Activated CD8-positive, alpha-beta memory T cell treated with anti-CD3 and anti-CD28 coated beads for 48 hours (primary cell): Measurements from ENCODE around the gene KRTAP5-2.
"Not testable (repeated sequence)": the region's sequence is repeated elsewhere in the genome, so short reads cannot be mapped to it uniquely, and the experiment has no call there.

ENCODE experiments used
- DNase-seq, 3 experiments: peaks; one replicate each; pipeline ENCODE4 v3.0.0-alpha.2; 2020; ENCODE audit warnings: low read depth in 2 of 3, low spot score in 2 of 3

Gene KRTAP5-2

DNA sequence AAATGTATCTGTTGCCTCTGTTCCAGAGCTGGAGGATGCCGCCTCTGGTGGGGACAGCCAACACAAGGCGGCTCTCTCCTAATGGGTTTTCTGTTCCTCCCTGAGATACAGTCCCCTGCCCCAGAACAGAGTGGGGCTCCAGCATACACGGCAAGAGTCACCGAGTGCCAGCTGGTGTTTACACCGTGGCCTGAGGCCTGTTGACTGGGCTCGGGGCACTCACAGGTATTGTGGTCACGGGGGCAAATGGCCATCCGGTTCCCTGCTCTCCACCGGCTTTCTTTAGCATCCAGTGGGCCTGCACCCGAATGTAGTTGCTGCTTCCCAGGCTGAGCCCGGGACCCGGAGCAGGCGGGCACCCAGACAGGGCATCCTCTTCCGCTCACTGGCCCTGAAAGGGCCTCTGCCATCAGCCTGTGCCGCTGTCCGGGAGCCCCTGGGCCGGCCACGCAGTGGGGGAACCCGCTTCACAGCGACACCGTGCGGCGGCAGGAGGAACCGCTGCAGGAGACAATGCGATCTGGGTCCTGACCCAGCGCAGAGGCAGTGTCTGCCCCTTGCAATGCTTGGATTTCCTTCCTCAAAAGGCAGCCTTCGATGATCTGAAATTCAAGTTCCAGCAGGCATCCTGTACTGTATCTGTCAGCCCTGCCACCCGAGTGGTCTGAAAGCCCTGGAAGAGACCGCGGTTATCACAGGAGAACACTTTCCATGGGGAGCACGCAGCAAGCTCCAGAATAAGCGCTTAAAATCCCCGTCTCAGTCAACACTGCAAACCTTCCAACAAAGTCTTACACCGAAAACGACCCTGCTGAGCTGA, 30.6 kb upstream of the KRTAP5-2 start:
- DNase-seq: peak; percentile 13 to 45 (median 42)

DNA sequence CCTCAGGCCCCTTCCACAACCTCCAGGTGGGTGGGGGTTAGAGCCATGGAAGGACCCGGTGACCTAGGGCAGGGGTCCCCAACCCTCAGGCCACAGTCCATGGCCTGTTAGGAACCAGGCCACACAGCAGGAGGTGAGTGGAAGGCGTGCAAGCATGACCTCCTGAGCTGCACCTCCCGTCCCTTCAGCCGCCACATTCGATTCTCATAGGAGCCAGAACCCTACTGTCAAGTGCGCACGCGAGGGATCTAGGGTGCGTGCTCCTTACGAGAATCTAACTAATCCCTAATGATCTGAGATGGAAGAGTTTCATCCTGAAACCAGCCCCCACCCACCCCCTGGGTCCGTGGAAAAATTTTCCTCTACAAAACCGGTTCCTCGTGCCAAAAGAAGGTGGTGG, 27.4 kb upstream of the KRTAP5-2 start:
- DNase-seq: no peak

DNA sequence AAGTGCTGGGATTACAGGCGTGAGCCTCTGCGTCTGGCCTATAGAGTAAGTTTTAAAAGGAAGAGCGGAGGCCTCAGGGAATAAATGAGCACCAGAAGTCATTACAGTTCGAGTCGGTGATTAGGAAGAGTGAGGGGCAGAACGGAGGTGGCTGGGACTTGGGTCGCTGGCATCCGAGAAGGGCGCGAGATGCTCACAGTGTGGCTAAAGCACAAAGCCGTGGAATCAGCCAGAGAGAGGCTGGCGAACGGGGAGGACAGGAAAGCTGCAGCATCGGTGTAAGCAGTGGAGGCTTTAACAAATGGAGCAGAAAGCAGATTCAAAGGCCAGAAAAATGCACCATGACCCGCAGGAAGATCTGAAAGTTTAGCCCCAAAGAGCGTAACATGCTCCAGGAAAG, 26.5 kb upstream of the KRTAP5-2 start:
- DNase-seq: no peak

DNA sequence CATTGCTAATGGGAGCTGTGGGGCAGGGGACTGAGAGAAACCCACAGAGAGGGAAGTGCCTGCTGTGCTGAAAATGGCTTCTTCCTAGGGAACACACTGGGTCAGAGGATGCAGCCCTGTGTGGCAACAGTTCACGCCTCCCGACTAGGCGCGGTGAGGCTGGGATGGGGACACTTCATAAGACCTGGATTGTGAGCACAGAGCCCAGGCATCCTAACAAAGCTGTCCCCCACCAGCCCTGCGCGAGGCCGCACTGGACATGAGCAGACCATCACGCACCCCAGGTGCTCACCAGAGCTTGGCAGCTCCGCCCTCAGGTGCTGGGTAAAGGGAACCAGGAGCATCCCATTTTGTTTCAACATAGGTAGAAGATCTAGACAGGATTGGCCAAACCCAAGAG, 25.6 kb upstream of the KRTAP5-2 start:
- DNase-seq: no peak

DNA sequence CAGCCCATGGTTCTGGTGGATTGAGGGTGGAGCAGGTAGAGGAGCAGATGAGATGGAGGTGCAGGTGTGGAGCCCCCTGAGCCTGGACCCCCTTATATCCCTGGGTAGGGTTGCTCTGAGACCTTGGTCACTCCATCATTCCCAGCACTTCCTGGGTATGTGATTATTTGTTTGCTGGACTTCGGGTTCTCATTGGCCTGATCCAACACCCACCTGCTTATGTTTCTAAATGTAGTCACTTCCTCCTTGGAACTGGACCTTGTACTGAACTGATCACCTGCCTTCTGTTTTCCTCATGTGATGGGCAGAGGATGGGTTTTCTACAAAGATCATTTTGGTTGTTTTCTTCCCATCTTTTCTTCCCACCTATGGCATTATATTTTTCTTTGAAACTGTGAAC, 24.0 kb upstream of the KRTAP5-2 start, which contains the start of gene KRTAP5-4:
TSS of gene KRTAP5-4 (minus strand) at position 53 of the 400 bp plus-strand sequence. CDS start at position 8, 45 bp downstream.
- DNase-seq: no peak

DNA sequence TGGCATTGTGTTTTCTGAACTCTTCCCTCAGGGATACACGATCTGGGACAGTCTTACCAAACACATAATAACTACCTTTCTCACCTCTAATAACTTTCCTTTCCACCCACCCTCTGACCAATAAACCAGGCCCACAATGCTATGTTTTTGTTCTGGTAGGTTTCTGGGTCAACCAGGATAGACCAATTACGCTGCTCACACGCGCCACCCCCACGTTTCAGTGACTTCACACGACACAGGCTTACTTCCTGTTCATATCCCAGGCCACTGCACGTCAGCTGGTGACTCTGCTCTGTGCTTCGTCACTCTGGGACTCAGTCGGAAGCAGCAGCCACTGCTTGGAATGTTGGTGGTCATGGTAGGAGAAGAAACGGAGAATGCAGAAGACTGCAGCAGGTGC, 21.4 kb upstream of the KRTAP5-2 start:
- DNase-seq: no peak

DNA sequence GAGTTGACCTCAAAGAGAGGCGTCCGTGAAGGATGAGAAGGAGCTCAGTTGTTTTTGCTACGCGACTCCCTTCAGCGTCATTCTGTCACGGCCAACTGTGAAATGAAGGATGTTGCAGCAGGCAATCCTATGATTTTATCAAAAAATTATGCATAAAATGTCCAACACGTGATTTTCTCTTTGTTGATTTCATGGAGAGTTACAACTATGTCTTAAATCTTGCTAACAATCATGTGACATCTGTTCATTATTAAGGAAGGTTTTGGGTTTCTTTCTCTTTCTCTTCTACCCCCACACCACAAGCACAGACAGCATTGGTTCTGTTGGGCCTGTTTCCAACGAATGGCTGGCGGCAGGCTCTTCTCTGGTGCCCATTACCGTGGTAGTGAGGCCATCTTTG, 20.1 kb upstream of the KRTAP5-2 start:
- no peak for DNase-seq

DNA sequence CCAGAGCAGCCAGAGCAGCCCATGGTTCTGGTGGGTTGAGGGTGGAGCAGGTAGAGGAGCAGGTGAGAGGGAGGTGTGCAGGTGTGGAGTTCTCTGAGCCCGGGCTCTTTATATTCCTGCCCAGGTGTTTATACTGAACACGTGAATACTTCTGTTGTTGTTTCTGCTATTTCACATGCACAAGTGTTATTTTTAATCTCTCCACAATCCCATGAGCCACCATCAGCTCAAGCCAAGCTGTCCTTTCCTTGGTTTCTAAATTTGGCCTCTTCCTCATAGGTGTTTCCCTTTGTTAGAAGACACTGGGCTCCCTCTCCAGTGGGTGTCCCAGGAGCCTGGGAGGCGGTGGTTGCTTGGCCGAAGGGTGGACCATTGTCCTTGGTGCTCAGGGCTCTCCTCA, 10.3 kb upstream of the KRTAP5-2 start, which contains the start of gene KRTAP5-3:
TSS of gene KRTAP5-3 (minus strand) at position 101 of the 400 bp plus-strand sequence. CDS start at position 23, 78 bp downstream.
- no peak for DNase-seq

DNA sequence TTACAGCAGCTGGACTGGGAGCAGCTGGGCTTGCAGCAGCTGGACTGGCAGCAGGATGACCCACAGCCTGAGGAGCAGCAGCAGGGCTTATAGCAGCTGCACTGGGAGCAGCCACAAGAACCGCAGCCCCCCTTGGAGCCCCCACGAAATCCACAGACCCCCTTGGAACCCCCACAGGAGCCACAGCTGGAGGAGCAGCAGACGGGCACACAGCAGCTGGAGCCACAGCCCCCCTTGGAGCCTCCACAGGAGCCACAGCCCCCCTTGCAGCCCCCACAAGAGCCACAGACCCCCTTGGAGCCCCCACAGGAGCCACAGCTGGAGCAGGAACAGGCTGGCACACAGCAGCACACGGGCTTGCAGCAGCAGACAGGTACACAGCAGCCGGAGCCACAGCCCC, 9.8 kb upstream of the KRTAP5-2 start:
- DNase-seq: not testable (repeated sequence)

DNA sequence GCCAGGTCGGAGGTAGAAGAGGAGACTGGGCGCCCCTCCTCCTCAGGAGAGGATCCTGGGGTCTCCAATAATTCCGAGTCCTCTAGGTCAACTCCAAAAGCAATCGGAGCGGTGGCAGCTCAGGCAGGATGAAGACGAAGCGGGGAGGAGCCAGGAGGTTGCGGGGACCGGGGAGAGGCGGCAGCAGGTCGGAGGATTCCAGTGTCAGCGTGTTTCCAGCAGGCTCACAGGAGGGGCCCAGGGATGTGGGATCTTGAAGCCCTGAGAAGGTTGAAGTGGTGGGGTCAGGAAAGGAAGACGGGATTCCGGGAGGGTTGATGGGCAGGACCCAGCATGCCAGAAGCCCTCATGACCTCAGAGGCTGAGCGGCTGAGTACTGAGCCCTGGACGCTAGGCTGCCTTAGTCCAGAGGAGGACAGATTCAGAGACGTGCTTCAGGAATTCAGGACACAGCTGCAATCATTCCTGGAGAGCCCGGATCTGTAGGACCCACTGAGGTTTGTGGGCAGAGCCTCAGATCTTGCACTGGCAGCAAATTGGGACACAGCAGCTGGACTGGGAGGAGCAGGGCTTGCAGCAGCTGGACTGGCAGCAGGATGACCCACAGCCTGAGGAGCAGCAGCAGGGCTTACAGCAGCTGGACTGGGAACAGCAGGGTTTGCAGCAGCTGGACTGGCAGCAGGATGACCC, 9.2 kb upstream of the KRTAP5-2 start:
- DNase-seq: not testable (repeated sequence)

DNA sequence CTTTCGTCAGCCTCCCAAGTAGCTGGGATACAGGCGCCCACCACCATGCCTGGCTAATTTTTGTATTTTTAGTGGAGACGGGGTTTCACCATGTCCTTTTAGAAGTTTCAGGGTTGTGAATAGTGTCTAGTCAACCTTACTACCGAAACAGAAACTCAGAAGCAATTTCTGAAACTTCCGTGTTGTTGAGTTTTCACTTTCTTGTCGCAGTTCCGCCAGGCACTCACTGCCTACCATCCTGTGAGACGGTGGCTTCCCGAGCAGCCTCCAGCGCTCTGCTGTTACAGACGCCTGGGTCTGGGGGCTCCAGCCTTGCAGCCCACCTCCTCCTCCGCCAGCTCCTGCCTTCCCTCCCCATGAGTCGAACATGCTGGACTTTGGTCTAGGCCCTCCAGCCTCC, 7.8 kb upstream of the KRTAP5-2 start:
- DNase-seq: not testable (repeated sequence)

DNA sequence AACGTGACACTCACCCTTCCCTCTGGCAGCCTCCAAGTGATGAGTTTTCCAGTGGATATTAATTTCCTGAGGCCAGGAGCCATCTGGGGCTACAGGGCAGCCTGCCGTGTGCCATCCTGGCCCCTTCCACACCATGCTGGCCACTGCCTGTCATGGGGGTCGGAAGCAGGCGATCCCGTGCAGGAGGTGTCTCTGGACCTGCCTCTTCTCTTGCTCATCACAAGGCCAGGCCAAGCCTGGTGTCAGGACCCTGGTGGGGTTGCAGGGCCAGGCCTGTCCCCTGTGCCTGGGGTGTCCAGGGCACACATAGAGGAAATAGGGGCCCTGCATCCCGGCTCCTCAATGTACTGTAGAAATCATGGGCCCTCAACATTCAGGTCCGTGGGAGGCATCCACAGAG, 6.6 kb upstream of the KRTAP5-2 start:
- DNase-seq: no peak

DNA sequence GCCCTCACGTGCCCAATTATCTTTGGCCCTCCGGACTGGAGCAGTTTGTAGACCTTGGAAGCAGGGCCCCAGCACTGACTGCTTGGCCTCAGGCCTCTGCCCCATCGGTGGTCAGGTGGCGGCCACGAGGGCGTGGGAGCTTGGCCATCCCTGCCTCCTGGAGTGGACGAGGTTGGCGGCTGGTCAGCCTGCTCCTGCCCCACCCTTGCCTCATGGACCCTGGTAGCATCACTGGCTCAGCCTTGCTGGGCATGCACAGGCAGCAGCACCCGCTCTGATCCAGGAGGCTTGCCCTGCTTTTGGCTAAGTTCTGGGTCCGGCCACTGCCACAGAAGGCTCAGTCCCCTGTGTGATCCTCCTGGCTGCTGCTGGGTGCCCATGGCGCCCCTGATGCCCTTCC, 6.1 kb upstream of the KRTAP5-2 start:
- DNase-seq: no peak

DNA sequence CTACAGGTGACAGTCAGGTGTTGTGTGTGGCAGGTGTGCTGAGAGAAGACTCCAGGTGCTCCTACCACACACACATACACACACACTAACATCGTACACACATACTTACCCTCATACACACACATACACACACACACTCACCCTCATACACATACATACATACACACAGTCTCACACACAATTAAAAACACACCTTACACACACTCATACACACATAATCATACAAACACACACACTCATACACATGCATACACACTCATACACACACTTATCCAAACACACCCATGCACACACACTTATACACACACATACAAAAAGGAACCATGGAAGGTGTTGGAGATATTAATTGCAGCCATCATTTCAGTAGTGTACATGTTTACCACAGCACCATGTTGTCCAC, 5.5 kb upstream of the KRTAP5-2 start:
- DNase-seq: no peak

DNA sequence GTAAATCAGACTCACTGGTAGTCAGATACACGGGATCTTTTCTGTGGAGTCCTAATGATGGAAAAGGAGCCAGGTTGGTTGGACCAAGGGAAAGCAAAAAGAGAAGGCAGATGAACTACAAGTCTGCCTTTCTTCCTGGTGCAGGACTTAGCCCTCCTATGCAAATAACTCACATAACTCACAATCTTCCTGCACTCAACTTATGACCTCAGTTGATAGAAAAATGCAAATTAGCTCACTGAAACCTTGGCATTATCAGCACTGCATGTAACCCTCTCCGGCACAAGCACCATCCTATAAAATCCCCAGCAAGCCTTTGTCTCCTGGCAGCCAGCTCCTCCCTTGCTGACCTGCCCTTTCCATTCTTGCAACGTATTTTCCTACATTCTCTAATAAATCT, 3.6 kb upstream of the KRTAP5-2 start:
- not testable (repeated sequence) for DNase-seq

DNA sequence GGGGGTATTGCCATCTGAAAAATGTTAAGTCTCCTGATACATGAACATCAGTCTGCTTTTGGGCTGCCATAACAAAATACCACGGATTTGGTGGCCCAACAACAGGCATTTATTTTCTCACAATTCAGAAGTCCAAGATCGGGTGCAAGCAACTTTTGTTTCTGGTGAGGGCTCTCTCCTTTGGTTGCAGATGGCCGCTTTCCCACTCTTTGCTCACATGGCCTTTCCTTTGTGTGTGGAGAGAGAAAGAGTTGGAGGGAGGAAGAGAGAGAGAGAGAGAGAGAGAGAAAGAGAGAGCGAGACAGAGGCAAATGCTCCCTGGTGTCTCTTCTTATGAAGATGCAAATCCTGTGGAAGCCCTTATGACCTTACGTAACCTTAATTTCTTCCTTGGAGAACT, 2.5 kb upstream of the KRTAP5-2 start:
- no peak for DNase-seq

DNA sequence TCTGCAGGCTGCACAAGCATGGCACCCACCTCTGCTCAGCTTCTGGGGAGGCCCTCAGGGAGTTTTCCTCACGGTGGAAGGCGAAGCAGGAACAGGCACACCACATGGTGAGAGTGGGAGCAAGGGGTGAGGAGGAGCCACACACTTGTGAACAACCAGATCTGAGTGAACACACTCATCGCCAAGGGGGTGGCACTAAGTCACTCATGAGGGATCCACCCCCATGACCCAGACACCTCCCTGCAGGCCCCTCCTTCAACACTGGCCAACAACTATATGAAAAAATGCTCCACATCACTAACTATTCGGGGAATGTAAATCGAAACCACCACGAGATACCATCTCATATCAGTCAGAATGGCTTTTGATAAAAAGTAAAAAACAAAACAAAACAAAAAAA, 722 bp upstream of the KRTAP5-2 start:
- no peak for DNase-seq

DNA sequence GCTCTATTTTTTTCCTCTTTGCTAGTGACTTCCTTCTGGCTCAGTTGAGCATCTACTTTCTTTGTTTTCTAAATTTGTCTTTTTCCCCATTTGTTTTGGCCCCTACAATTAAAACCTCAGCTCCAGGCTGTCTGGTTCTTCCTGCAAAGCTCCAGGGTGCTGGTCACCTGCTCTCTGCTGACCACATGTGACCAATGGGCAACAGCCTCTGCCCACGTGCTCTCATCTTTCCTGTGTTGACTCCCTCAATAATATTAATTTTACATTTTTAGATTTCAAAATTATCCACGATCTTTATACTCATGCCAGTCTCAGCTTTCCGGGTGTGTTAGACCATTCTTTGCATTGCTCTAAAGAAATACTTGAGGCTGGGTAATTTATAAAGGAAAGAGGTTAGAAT, 312 bp upstream of the KRTAP5-2 start:
- not testable (repeated sequence) for DNase-seq

DNA sequence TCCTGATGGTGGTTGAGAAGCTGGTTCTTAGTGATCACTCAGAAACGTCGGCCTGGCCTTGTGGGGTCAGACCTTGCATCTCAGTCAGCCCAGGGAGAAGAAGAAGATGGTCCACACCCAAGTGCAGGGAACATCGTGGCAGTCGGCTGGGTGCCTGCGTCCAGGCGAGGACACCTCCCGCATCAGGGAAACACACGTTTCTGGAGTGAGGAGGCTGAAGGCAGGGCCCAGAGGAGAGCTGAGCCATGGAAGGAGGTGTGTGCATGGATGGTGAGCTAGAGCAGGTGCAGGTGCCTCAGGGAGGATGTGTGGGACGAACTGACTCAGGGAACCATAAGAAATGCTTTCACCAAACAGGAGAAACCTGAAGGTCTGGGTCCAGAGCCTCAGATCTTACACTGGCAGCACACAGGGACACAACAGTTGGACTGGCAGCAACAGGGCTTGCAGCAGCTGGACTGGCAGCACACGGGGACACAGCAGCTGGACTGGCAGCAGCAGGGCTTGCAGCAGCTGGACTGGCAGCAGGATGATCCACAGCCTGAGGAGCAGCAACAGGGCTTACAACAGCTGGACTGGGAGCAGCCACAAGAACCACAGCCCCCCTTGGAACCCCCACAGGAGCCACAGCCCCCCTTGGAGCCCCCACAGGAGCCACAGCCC, 632 bp downstream of the KRTAP5-2 start:
- DNase-seq: no peak

DNA sequence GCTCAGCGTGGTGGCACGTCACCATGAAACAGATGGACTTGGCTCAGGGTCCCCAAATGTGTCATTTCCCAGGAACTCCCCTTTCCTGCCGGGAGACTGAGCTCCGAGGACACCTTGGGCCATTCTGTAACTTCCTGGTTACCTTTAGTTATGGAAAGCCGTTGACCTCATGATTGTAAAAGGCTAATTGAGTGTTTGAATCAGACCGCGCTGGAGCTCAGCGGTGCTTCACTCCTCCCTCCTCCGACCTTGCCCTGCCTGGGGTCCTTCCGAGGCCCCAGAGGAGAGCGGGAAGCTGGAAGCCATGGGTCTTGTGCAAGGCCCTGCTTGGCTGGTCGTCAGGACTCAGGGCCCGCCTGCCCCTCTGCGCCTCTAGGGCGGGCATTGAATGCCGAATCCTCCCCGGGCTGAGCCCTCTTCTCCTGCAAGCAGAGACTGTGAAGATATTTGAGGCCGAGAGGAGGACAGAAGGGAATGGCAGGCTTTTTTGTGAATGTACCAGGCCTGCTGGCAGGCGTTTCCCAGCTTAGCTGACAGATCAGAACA, 1.4 kb downstream of the KRTAP5-2 start:
- not testable (repeated sequence) for DNase-seq

DNA sequence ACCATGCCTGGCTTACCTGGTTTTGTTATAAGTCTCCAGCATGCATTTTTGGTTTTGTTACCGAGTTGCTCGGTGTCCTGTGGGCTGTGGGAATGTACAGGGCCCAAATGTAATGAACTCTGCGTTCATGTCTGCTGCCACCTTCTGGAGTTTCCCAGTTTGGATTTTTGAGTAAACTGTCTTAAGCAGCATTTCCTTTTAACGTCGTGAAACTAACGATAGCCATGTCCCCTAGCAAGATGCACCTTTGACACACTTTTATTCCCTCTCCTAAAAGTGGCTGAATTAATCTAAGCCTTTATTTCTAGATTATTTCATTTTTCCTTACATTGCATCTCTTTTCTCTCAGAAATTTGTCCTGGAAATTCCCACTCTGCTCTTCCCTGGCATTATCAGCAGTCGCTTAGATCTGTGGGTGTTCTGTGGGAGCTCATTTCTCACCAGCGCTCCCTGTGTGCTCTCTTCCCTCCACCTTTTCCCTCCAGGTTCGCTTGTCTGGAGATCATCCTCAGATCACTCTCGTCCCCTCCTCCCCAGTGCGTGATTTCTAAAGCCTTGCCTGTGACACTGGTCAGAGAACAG, 2.0 kb downstream of the KRTAP5-2 start:
- DNase-seq: not testable (repeated sequence)
